ENCODE measurements around the gene SLC8B1.

SLC8B1 gene

DNA sequence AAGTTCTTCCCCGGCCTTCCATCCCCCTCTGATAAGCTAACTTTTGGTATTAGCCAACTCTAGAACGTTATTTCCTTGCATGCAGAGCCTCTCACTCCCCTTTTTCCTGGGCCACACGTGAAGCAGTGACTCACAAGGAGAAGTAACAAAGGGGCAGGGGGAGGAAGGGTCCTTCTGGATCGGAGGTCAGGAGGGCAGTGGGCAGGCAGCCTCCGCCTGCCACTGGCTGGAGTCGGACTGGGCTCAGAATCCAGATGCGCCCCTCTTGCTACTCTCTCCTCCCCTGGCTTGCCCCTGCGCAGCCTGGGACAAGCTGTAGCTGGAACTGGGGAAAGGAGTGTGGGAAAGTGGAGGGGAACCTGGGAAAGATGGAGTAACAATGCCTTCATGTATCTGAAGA, 58.6 kb downstream of the SLC8B1 start:
- peak; percentile 89 for DNase-seq (ENCODE audit: low read depth)
- TF ChIP-seq MAX (IDR thresholded peaks at IDR 0.05; ENCODE audit: low read depth, low read length) (peak; percentile 50; the same call in 1 of the 2 replicates), POLR2A (IDR thresholded peaks at IDR 0.05; ENCODE audit: extremely low read depth, insufficient read length) (no peak)
- H3K4me3 ChIP-seq (ENCODE audit: low read depth, low read length) = no peak overlapping the region

DNA sequence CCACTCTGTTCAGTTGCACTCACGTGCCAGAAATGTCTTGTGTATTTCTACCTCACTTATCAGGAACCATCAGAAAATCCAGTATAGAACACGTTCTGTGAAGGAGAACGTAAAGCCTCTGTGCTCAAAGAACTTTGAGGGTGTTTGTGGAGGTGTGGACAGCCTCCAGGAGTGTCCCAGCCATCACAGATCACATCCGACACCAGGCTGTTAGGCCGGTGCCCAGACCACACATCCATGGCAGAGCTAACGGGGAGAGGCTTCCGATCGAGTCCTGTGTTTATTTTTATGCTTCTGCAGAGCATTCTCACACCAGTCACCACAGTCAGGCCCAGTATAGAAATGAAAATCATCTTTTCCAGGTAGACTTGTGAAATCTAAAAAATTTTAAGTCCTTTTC, 60.1 kb downstream of the SLC8B1 start:
- no peak overlapping the region for H3K4me3 ChIP-seq (ENCODE audit: low read depth, low read length)
- DNase-seq (ENCODE audit: low read depth) = no peak
- TF ChIP-seq POLR2A (IDR thresholded peaks at IDR 0.05; ENCODE audit: extremely low read depth, insufficient read length) = no peak
- no peak for TF ChIP-seq MAX (IDR thresholded peaks at IDR 0.05; ENCODE audit: low read depth, low read length)
- TF ChIP-seq MYC (IDR thresholded peaks at IDR 0.05; ENCODE audit: low read depth, low read length) = no peak
- no peak for TF ChIP-seq CTCF (IDR thresholded peaks at IDR 0.05; ENCODE audit: low read depth, low read length)

DNA sequence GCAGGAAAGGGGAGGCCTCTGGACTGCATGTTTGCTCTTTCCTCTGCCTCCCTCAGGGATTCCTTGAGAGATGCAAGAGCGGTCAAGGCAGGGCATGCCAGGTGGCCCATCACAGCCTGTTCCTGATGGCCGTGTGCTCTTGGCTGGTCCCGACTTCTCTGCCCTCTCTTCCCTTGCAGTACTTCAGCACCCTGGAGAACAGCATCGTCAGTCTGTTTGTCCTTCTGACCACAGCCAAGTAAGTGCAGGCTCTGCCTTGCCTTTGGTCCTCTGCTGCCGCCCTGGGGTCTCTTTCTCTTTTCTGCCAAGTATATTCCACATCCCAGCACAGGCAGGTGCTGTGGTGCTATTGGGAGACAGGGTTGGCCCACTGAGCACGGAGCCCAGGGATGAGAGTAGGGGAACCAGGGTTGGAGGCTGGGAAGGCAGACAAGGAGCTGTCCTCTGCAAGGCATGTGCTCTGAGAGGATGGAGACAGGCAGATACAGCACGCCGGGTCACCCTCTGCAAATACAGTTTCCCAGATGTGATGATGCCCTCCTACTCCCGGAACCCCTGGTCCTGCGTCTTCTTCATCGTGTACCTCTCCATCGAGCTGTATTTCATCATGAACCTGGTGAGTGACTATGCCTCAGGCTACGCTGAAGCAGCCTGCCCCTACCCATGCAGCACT, 61.7 kb downstream of the SLC8B1 start:
- no peak for TF ChIP-seq MAX (IDR thresholded peaks at IDR 0.05; ENCODE audit: low read depth, low read length)
- TF ChIP-seq CTCF (IDR thresholded peaks at IDR 0.05; ENCODE audit: low read depth, low read length) = no peak
- TF ChIP-seq POLR2A (IDR thresholded peaks at IDR 0.05; ENCODE audit: extremely low read depth, insufficient read length) = no peak
- no peak for TF ChIP-seq MYC (IDR thresholded peaks at IDR 0.05; ENCODE audit: low read depth, low read length)
- no peak overlapping the region for H3K4me3 ChIP-seq (ENCODE audit: low read depth, low read length)
- no peak for DNase-seq (ENCODE audit: low read depth)

- H3K4me3 ChIP-seq (ENCODE audit: low read depth, low read length) = no peak overlapping the region
- DNase-seq (ENCODE audit: low read depth) = peak; percentile 71
- no peak for TF ChIP-seq MYC (IDR thresholded peaks at IDR 0.05; ENCODE audit: low read depth, low read length)
Measured at GRCh38 chr12:113271853-113272561, 62.9 kb downstream of the SLC8B1 start.

DNA sequence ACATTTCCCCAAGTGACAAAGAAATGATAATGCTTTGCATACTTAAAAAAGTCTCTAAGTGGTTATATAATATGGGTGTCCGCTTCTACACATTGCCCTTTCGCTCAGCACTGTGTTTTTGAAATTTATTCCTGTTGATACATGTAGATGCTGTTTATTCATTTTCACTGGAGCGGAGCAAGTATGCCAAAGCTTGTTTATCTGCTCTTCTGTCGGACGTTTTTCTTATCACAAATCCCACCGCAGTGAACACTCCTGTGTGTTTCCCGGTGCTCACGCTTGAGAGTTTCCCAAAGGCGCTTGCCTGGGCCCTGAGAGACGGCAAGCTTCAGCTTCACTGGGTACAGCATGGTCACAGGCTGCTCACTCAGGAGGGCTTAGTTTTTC, 63.5 kb downstream of the SLC8B1 start:
- TF ChIP-seq MAX (IDR thresholded peaks at IDR 0.05; ENCODE audit: low read depth, low read length) (no peak), POLR2A (IDR thresholded peaks at IDR 0.05; ENCODE audit: extremely low read depth, insufficient read length) (no peak), MYC (IDR thresholded peaks at IDR 0.05; ENCODE audit: low read depth, low read length) (no peak)
- no peak for DNase-seq (ENCODE audit: low read depth)
- H3K4me3 ChIP-seq (ENCODE audit: low read depth, low read length) = no peak overlapping the region

DNA sequence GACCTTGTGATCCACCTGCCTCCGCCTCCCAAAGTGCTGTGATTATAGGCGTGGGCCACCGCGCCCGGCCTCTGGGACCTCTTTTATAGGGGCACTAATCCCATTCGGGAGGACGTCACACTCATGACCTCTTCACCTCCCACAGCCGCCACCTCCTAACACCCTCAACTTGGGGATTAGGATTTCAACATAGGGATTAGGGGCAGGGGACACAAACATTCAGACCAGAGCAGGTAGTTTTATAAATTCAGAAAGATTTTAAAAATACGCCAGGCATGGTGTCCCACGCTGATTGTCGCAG, 64.2 kb downstream of the SLC8B1 start:
- DNase-seq (ENCODE audit: low read depth) = no peak
- H3K4me3 ChIP-seq (ENCODE audit: low read depth, low read length) = no peak overlapping the region
- no peak for TF ChIP-seq CTCF (IDR thresholded peaks at IDR 0.05; ENCODE audit: low read depth, low read length)
- TF ChIP-seq MYC (IDR thresholded peaks at IDR 0.05; ENCODE audit: low read depth, low read length) = no peak
- no peak for TF ChIP-seq POLR2A (IDR thresholded peaks at IDR 0.05; ENCODE audit: extremely low read depth, insufficient read length)

DNA sequence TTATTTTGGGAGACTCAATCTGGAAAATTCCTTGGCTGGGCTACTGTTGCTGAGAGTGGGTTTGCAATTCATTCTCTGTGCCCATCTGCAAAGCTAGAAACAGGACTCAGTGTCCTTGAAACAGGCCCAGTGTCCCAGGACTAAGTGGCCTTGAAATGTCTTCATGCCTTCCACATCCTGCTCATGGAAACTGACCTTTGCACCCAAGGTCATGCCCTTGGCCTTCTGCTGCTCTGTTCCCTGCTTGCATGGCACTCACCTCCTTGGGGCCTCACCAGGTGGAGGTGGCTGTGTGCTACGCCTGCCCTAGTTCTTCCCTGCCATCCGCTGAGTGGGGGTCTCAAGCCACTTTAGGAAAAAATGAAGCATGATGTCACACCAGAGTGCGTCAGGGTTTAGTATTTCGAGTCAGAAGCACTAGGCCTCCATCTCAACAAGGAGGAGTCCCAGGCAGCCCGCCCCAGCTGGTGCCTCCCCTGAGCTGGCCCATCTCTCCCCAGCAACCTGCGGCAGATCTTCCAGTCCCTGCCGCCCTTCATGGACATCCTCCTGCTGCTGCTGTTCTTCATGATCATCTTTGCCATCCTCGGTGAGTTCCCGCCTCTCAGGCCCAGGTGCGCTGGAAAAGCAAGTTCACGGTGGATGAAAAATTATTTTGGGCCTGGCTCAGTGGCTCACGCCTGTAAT, 65.5 kb downstream of the SLC8B1 start:
- no peak for DNase-seq (ENCODE audit: low read depth)
- TF ChIP-seq MAX (IDR thresholded peaks at IDR 0.05; ENCODE audit: low read depth, low read length) = no peak
- no peak for TF ChIP-seq MYC (IDR thresholded peaks at IDR 0.05; ENCODE audit: low read depth, low read length)
- no peak for TF ChIP-seq POLR2A (IDR thresholded peaks at IDR 0.05; ENCODE audit: extremely low read depth, insufficient read length)
- TF ChIP-seq CTCF (IDR thresholded peaks at IDR 0.05; ENCODE audit: low read depth, low read length) = no peak
- H3K4me3 ChIP-seq (ENCODE audit: low read depth, low read length) = no peak overlapping the region
